Uterus (tissue), 4 donors: Measurements from ENCODE around the gene RMND1. TPM values are rescaled to one million over a fixed set of nuclear protein-coding genes. Genes with fewer than 3 reads are reported as not detected.
A peak's percentile ranks its signal among the peaks of the same experiment; 100 is the strongest.

ENCODE experiments used
- DNase-seq, 2 donors: peaks; one replicate each; pipeline ENCODE4 v3.0.0-alpha.2; 2019 to 2020
- H3K27ac ChIP-seq, 2 donors: fragments of 200-600 bp; sonication (generic); 1 replicate in 1 of 2; 2 replicates in 1 of 2; pipeline ENCODE4 v1.5.1; 2016 to 2018
- H3K27me3 ChIP-seq, 2 donors: fragments of 200-600 bp; sonication (generic); one replicate each; pipeline ENCODE4 v1.5.1; 2018 to 2019; ENCODE audit warnings: control low read depth in 1 of 2
- H3K36me3 ChIP-seq, 2 donors: fragments of 200-600 bp; sonication (generic); one replicate each; pipeline ENCODE4 v1.5.1; 2019; ENCODE audit warnings: control low read depth in 1 of 2
- H3K4me1 ChIP-seq, 2 donors: fragments of 200-600 bp; sonication (generic); one replicate each; pipeline ENCODE4 v1.5.1; 2018 to 2019; ENCODE audit warnings: control low read depth in 1 of 2
- H3K4me3 ChIP-seq, 2 donors: fragments of 200-600 bp; sonication (generic); 1 replicate in 1 of 2; 2 replicates in 1 of 2; pipeline ENCODE4 v1.5.1; 2018 to 2019; ENCODE audit warnings: mild to moderate bottlenecking in 1 of 2
- H3K9me3 ChIP-seq, 2 donors: fragments of 200-600 bp; sonication (generic); one replicate each; pipeline ENCODE4 v1.5.1; 2019; ENCODE audit warnings: control low read depth in 1 of 2
- POLR2A ChIP-seq, 2 donors: fragments of 450-650 bp; IDR thresholded peaks; one replicate each; pipeline ENCODE4 v1.6.1; 2016; ENCODE audit warnings: antibody characterized with exemption in 2 of 2, mild to moderate bottlenecking in 1 of 2, moderate library complexity in 1 of 2
- intact Hi-C: fragments of 100-400 bp; cut with DNase I; formaldehyde crosslinking; loops from one replicate; pipeline ENCODE4 v1.15.1; 2023; ENCODE audit warnings: low total_unique reads
- total RNA-seq, 4 donors: library from RNA; depleted of rRNA in 3 of 4; stranded (reverse); fragments of >200 nt in 3 of 4; gene quantifications; one replicate each; pipeline versions ENCODE4 v1.1.0 to v1.2.4, GENCODE V29; 2014 to 2023
- TF ChIP-seq, protein P1 (sequence below), 4 experiments: fragments of 200-600 bp in 2 of 4; fragments of 450-650 bp in 2 of 4; sonication (generic) in 2 of 4; IDR thresholded peaks; one replicate each; pipeline ENCODE4 v1.5.1; 2016 to 2019; ENCODE audit warnings: antibody characterized with exemption in 4 of 4, mild to moderate bottlenecking in 2 of 4, moderate library complexity in 1 of 4
- donor health status: DM: yes; HTN: yes; CAD: no.

The RMND1 gene
- total RNA-seq = 10 to 100 TPM in 3 of 4 donors, 1 to 10 TPM in 1; 4.1 to 48.8 (median 21.1) TPM

- peak within 1 kb of the TSS; percentile 95 to 98 for H3K27ac ChIP-seq
- intact Hi-C loops = loop anchor here (10.0 kb wide), 1 partner anchor 57 kb away; the partner anchor contains the start of gene ZBTB2
- TF ChIP-seq, protein P1, sequence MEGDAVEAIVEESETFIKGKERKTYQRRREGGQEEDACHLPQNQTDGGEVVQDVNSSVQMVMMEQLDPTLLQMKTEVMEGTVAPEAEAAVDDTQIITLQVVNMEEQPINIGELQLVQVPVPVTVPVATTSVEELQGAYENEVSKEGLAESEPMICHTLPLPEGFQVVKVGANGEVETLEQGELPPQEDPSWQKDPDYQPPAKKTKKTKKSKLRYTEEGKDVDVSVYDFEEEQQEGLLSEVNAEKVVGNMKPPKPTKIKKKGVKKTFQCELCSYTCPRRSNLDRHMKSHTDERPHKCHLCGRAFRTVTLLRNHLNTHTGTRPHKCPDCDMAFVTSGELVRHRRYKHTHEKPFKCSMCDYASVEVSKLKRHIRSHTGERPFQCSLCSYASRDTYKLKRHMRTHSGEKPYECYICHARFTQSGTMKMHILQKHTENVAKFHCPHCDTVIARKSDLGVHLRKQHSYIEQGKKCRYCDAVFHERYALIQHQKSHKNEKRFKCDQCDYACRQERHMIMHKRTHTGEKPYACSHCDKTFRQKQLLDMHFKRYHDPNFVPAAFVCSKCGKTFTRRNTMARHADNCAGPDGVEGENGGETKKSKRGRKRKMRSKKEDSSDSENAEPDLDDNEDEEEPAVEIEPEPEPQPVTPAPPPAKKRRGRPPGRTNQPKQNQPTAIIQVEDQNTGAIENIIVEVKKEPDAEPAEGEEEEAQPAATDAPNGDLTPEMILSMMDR (IDR thresholded peaks at IDR 0.05) = peak in 1 of 4 experiments; percentile 11
- TF ChIP-seq POLR2A (IDR thresholded peaks at IDR 0.05) = peak; percentile 44 to 51
- H3K9me3 ChIP-seq = no peaks in the 10 kb centered on the region
- H3K4me1 ChIP-seq = no peaks in the 10 kb centered on the region
- no peaks in the 10 kb centered on the region for H3K27me3 ChIP-seq
- H3K36me3 ChIP-seq = no peaks in the 10 kb centered on the region
- peak; percentile 100 for DNase-seq
- H3K4me3 ChIP-seq = peak within 1 kb of the TSS; percentile 93 to 98
Measured at GRCh38 chr6:151451950-151452749, at the start of gene RMND1. RMND1 (minus strand) TSS chr6:151452126; CDS start chr6:151445811, 6,315 bp downstream.

GRCh38 chr6:151499551-151499950 is 47.6 kb upstream of the RMND1 start:
- intact Hi-C loops = no loop called here
- Histone ChIP-seq H3K4me3 (no peak overlapping the region), H3K27ac (no peak overlapping the region), H3K36me3 (no peaks in the 10 kb centered on the region), H3K27me3 (no peaks in the 10 kb centered on the region), H3K9me3 (no peaks in the 10 kb centered on the region), H3K4me1 (no peaks in the 10 kb centered on the region)
- DNase-seq = no peak
- TF ChIP-seq, protein P1 (IDR thresholded peaks at IDR 0.05) = no peak
- TF ChIP-seq POLR2A (IDR thresholded peaks at IDR 0.05) = no peak

GRCh38 chr6:151498327-151498726 is 46.4 kb upstream of the RMND1 start:
- TF ChIP-seq POLR2A (IDR thresholded peaks at IDR 0.05) = no peak
- TF ChIP-seq, protein P1 (IDR thresholded peaks at IDR 0.05) = no peak
- intact Hi-C loops = no loop called here
- H3K27me3 ChIP-seq = no peaks in the 10 kb centered on the region

GRCh38 chr6:151497905-151498304 is 46.0 kb upstream of the RMND1 start:
- H3K9me3 ChIP-seq = no peaks in the 10 kb centered on the region
- no peaks in the 10 kb centered on the region for H3K4me1 ChIP-seq
- no peaks in the 10 kb centered on the region for H3K27me3 ChIP-seq
- H3K36me3 ChIP-seq = no peaks in the 10 kb centered on the region
- H3K4me3 ChIP-seq = no peak overlapping the region
- intact Hi-C loops = no loop called here
- no peak overlapping the region for H3K27ac ChIP-seq
- no peak for TF ChIP-seq POLR2A (IDR thresholded peaks at IDR 0.05)
- TF ChIP-seq, protein P1 (IDR thresholded peaks at IDR 0.05) = no peak
- DNase-seq = no peak

More at GRCh38 chr6:151498327-151498726, 46.4 kb upstream of the RMND1 start:
- DNase-seq = no peak
- H3K9me3 ChIP-seq = no peaks in the 10 kb centered on the region
- H3K36me3 ChIP-seq = no peaks in the 10 kb centered on the region
- H3K4me1 ChIP-seq = no peaks in the 10 kb centered on the region
- no peak overlapping the region for H3K27ac ChIP-seq
- H3K4me3 ChIP-seq = no peak overlapping the region

DNA sequence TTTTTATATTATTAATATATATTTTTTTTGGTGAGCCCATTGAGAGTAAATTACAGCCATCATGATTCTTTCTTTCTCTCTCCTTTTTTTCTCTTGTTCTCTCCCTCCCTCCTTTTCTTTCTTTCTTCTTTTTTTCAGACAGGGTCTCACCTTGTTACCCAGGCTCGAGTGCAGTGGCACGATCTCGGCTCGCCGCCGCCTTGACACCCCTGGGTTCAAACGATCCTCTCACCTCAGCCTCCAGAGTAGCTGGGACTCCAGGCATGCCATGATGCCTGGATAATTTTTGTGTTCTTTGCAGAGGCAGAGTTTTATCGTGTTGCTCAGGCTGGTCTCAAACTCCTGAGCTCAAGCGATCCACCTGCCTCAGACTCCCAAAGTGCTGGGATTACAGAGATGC is 43.5 kb upstream of the RMND1 start:
- no peaks in the 10 kb centered on the region for H3K9me3 ChIP-seq
- H3K4me1 ChIP-seq = no peaks in the 10 kb centered on the region
- intact Hi-C loops = no loop called here
- TF ChIP-seq POLR2A (IDR thresholded peaks at IDR 0.05) = no peak
- TF ChIP-seq, protein P1 (IDR thresholded peaks at IDR 0.05) = no peak
- no peak overlapping the region for H3K27ac ChIP-seq
- DNase-seq = no peak
- no peaks in the 10 kb centered on the region for H3K27me3 ChIP-seq
- H3K4me3 ChIP-seq = peak overlapping the region in 1 of 2 donors; percentile 7
- no peaks in the 10 kb centered on the region for H3K36me3 ChIP-seq
